ENCODE results near the gene PDE1C. TPM values are rescaled to one million over a fixed set of nuclear protein-coding genes. Genes with fewer than 3 reads are reported as not detected.

The PDE1C gene
- total and polyA plus RNA-seq, 3 donors from 2014 or later, result 7.6 to 9.5 (median 9.5) TPM

DNA sequence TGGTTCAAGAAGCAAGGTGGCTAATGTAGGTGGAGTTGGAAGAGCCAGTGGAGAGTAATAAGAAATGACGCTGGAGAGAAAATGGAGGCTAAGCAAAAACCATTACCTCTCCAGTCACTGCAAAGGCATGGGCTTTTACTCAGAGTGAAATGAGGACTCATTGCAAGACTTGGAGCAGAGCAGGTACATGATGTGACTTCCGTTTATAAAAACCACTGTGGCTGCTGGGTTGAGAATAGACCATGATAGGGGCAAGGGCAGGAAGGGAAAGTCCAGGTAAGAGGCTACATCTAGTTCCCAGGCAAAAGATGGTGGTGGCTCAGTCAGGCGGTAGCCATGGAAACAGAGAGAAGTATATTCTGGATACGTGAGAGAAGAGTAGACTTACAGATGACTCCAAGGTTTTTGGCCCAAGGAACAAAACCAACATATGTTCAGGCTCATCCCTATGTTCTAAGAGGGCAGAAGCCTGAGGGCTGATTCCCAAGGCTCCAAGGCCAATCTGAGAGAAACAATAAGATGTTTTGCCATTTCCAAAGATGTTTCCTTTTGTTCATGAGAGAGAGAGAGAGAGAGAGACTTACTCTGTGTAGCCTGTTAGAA is 21.5 kb upstream of the PDE1C start:
- Histone ChIP-seq H3K4me3 (no peak overlapping the region), H3K27me3 (no peaks in the 10 kb centered on the region), H3K4me1 (no peaks in the 10 kb centered on the region), H3K27ac (no peak overlapping the region), H3K36me3 (ENCODE audit: low read depth, missing control alignments) (no peaks in the 10 kb centered on the region), H3K9me3 (no peaks in the 10 kb centered on the region)
- no peak for TF ChIP-seq CTCF (IDR thresholded peaks at IDR 0.05)
- no peak for TF ChIP-seq POLR2A (IDR thresholded peaks at IDR 0.05)
- WGBS, 2 donors, result 79 to 80% methylated on average over 4 of the region's 4 CpGs
- intact Hi-C loops (cut with DNase I; ENCODE audit: low total_unique reads), result no loop called here
- DNase-seq, result no peak

DNA sequence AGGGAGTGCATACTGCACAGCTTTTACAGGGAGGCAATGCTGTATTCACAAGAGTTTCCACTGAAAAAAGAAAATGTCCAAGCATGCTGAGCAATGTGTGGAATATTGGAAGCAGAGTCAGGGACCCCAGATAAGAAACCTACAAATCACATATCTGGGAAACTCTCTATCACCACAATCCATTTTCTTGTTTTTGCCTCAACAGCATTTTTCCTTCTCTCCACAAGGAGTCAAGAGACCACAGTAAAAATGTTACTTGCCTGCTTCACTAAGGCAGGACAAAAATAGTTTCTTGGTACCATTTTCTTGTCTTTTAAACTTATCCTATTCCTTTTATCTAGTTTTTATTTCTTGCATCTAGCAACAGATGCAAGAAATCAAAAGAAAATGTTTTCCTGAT is 19.5 kb upstream of the PDE1C start:
- no peak for DNase-seq
- H3K27ac ChIP-seq, result no peak overlapping the region
- no peaks in the 10 kb centered on the region for H3K36me3 ChIP-seq (ENCODE audit: low read depth, missing control alignments)
- H3K4me1 ChIP-seq, result no peaks in the 10 kb centered on the region
- H3K4me3 ChIP-seq, result no peak overlapping the region
- intact Hi-C loops (cut with DNase I; ENCODE audit: low total_unique reads), result no loop called here
- H3K27me3 ChIP-seq, result no peaks in the 10 kb centered on the region
- TF ChIP-seq CTCF (IDR thresholded peaks at IDR 0.05), result no peak
- no peak for TF ChIP-seq POLR2A (IDR thresholded peaks at IDR 0.05)
- H3K9me3 ChIP-seq, result no peaks in the 10 kb centered on the region

DNA sequence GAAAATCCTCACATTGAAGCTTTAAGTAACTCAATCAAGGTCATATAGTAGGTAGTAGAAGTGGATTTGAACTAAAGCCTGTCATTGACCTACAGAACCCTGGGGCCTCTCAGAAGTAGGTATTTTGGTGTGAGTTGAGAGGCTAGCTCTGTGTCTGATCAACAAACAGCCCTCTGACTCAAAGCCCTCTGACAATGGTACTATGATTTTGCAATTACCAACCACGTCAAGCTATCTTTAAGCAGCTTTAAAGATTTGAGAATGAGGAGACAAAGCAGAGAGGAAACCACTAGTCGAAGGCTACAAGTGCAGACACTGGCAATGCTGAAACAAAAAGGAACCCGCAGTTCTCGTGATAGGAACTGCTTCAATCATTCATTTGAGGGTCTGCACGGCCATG is 19.0 kb upstream of the PDE1C start:
- Histone ChIP-seq H3K36me3 (ENCODE audit: low read depth, missing control alignments) (no peaks in the 10 kb centered on the region), H3K4me1 (no peaks in the 10 kb centered on the region), H3K27me3 (no peaks in the 10 kb centered on the region), H3K4me3 (no peak overlapping the region), H3K9me3 (no peaks in the 10 kb centered on the region), H3K27ac (no peak overlapping the region)
- 87 to 89% methylated on average over 5 of the region's 5 CpGs for WGBS, 2 donors
- intact Hi-C loops (cut with DNase I; ENCODE audit: low total_unique reads), result no loop called here
- DNase-seq, result no peak
- TF ChIP-seq CTCF (IDR thresholded peaks at IDR 0.05), result no peak
- TF ChIP-seq POLR2A (IDR thresholded peaks at IDR 0.05), result no peak

DNA sequence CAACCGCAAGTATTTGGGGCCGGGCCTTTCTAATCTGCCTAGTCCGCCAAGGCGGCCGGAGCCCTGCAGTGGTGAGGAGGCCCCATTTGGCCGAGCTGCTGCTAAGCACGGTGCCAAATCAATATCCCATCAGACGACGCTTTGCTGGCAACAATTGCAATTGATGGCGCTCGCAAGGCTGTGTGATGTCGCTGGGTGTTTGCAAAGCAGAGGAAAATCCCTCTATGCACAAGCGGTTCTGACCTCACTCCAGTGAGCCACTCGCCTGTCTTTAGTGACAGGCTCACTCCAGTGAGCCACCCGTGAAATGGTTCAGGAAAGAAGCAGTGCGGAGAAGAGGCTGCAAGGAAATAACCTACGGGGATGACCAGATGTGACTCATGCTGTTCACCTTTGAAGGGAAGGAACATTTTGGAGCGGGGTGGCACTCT is 18.3 kb upstream of the PDE1C start:
- Histone ChIP-seq H3K27ac (no peak overlapping the region), H3K36me3 (ENCODE audit: low read depth, missing control alignments) (no peaks in the 10 kb centered on the region), H3K9me3 (no peaks in the 10 kb centered on the region), H3K4me1 (no peaks in the 10 kb centered on the region), H3K4me3 (no peak overlapping the region), H3K27me3 (no peaks in the 10 kb centered on the region)
- TF ChIP-seq POLR2A (IDR thresholded peaks at IDR 0.05) (no peak), CTCF (IDR thresholded peaks at IDR 0.05) (no peak)
- DNase-seq, result no peak
- intact Hi-C loops (cut with DNase I; ENCODE audit: low total_unique reads), result no loop called here
- 74 to 85% methylated on average over 18 of the region's 18 CpGs for WGBS, 2 donors

DNA sequence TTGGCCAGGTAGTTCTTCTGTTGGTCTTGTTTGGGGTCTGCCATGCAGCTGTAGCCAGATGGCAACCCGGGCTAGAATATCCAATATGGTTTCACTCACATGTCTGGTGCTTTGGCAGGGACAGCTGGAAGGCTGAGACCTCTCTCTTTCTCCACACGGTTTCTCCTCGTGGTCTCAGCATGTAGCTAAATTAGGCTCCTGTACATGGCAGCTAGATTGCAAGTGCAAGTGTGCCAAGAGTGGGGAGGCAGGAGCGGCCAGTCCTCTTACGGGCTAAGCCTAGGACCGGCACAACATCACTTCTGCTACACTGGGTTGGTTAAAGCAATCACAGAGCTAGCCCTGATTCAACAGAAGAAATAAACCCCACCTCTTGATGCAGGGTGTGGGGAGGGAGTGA is 9.3 kb upstream of the PDE1C start:
- WGBS, 2 donors, result 83 to 92% methylated on average over 6 of the region's 6 CpGs
- H3K27ac ChIP-seq, result no peak overlapping the region
- no peaks in the 10 kb centered on the region for H3K4me1 ChIP-seq
- H3K36me3 ChIP-seq (ENCODE audit: low read depth, missing control alignments), result no peaks in the 10 kb centered on the region
- intact Hi-C loops (cut with DNase I; ENCODE audit: low total_unique reads), result no loop called here
- no peak for TF ChIP-seq POLR2A (IDR thresholded peaks at IDR 0.05)
- DNase-seq, result no peak
- H3K27me3 ChIP-seq, result no peaks in the 10 kb centered on the region
- no peak overlapping the region for H3K4me3 ChIP-seq
- no peaks in the 10 kb centered on the region for H3K9me3 ChIP-seq
